ENCODE results near the gene RCAN2. TPM values are rescaled to one million over a fixed set of nuclear protein-coding genes. Genes with fewer than 3 reads are reported as not detected.

The RCAN2 gene
- total and polyA plus RNA-seq, 8 donors: 1.7 to 19.0 (median 3.4) TPM

- no peak overlapping the region for H3K4me3 ChIP-seq
- intact Hi-C loops (cut with DNase I): no loop called here
- FAIRE-seq (peak; percentile 70), ATAC-seq (peak; percentile 80 to 88 (median 85)), DNase-seq (no peak)
- H3K9me3 ChIP-seq: no peaks in the 10 kb centered on the region
- TF ChIP-seq CTCF (IDR thresholded peaks at IDR 0.05): no peak
- peak overlapping the region in 3 of 4 donors; percentile 3 to 53 (median 44) for H3K27ac ChIP-seq
- H3K4me1 ChIP-seq: peaks cover 17 to 25% (median 23%) of the 10 kb centered on the region in 3 donors
- no peaks in the 10 kb centered on the region for H3K36me3 ChIP-seq
- no peaks in the 10 kb centered on the region for H3K27me3 ChIP-seq
These were observed 16.2 kb upstream of the RCAN2 start for GRCh38 chr6:46507426-46507825.

- no peaks in the 10 kb centered on the region for H3K36me3 ChIP-seq
- no peak overlapping the region for H3K27ac ChIP-seq
- 87 to 91% methylated on average over 7 of the region's 7 CpGs for whole genome bisulfite sequencing, 2 donors
- FAIRE-seq (no peak), ATAC-seq (no peak), DNase-seq (no peak)
- TF ChIP-seq CTCF (IDR thresholded peaks at IDR 0.05): no peak
- H3K27me3 ChIP-seq: no peaks in the 10 kb centered on the region
- H3K9me3 ChIP-seq: no peaks in the 10 kb centered on the region
- intact Hi-C loops (cut with DNase I): no loop called here
- H3K4me3 ChIP-seq: no peak overlapping the region
- peaks cover 17 to 25% (median 23%) of the 10 kb centered on the region in 3 donors for H3K4me1 ChIP-seq
These were observed 14.7 kb upstream of the RCAN2 start for GRCh38 chr6:46505693-46506512.

- no peak for FAIRE-seq
- Histone ChIP-seq H3K4me1 (peaks cover 11 to 19% (median 17%) of the 10 kb centered on the region in 3 donors), H3K9me3 (no peaks in the 10 kb centered on the region), H3K27me3 (no peaks in the 10 kb centered on the region), H3K36me3 (no peaks in the 10 kb centered on the region), H3K27ac (no peak overlapping the region), H3K4me3 (no peak overlapping the region)
- intact Hi-C loops (cut with DNase I): no loop called here
- no peak for TF ChIP-seq CTCF (IDR thresholded peaks at IDR 0.05)
- no peak for ATAC-seq
- DNase-seq: no peak
These were observed 13.0 kb upstream of the RCAN2 start for GRCh38 chr6:46504242-46504641.

- DNase-seq (no peak), ATAC-seq (peak in 1 of 4 donors; percentile 15), FAIRE-seq (no peak)
- no peaks in the 10 kb centered on the region for H3K9me3 ChIP-seq
- WGBS, 2 donors: 83 to 92% methylated on average over 2 of the region's 2 CpGs
- no peaks in the 10 kb centered on the region for H3K36me3 ChIP-seq
- H3K27me3 ChIP-seq: no peaks in the 10 kb centered on the region
- H3K4me3 ChIP-seq: no peak overlapping the region
- H3K27ac ChIP-seq: no peak overlapping the region
- intact Hi-C loops (cut with DNase I): no loop called here
- TF ChIP-seq CTCF (IDR thresholded peaks at IDR 0.05): no peak
- peaks cover 1 to 7% (median 2%) of the 10 kb centered on the region in 3 donors for H3K4me1 ChIP-seq
These were observed 11.4 kb upstream of the RCAN2 start for GRCh38 chr6:46502486-46503119.

Measured in pancreas (tissue), 10 donors.